Erythroblast (primary cell): ENCODE results near the gene PITPNM1.

Experiments
- GATA1 ChIP-seq: IDR thresholded peaks from 2 replicates; pipeline ENCODE4 v1.6.1; 2011; ENCODE audit warnings: low read depth, mild to moderate bottlenecking, control low read depth, low read length, moderate library complexity
- POLR2A ChIP-seq: IDR thresholded peaks from 2 replicates; pipeline ENCODE4 v1.6.1; 2011; ENCODE audit warnings: mild to moderate bottlenecking, low read length

DNA sequence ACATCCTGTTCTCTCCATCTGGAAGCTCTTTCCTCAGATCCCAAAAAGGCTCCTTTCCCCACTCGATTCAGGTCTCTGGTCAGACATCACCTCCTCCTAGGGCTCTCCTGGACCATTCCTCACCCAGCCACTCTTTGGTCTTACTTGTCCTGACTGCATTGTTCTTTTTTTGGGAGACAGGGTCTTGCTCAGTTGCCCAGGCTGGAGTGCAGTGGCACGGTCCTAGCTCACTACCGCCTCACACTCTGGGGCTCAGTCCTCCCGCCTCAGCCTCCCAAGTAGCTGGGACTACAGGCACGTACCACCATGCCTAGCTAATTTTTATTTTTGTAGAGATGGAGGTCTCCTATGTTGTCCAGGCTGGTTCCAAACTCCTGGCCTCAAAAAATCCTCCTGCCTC is 59.6 kb downstream of the PITPNM1 start:
- TF ChIP-seq POLR2A = no peak
- no peak for TF ChIP-seq GATA1
